Urinary bladder (tissue), 4 donors: Measurements from ENCODE around the gene ADAMTS14. TPM values are rescaled to one million over a fixed set of nuclear protein-coding genes. Genes with fewer than 3 reads are reported as not detected.
"Not testable (repeated sequence)": the region's sequence is repeated elsewhere in the genome, so short reads cannot be mapped to it uniquely, and the experiment has no call there.

Experiments
- DNase-seq: peaks from one replicate; pipeline ENCODE4 v3.0.0-alpha.2; 2015; ENCODE audit errors: extremely low spot score
- H3K27ac ChIP-seq: one replicate; pipeline ENCODE4 v1.5.1; 2013; ENCODE audit warnings: low read depth, mild to moderate bottlenecking, moderate library complexity
- H3K36me3 ChIP-seq: one replicate; pipeline ENCODE4 v1.6.1; 2013; ENCODE audit warnings: mild to moderate bottlenecking, moderate library complexity; ENCODE audit not compliant: insufficient read depth
- H3K4me1 ChIP-seq: one replicate; pipeline ENCODE4 v1.6.1; 2013; ENCODE audit warnings: mild to moderate bottlenecking, moderate library complexity; ENCODE audit not compliant: insufficient read depth
- H3K4me3 ChIP-seq: one replicate; pipeline ENCODE4 v1.5.1; 2013; ENCODE audit warnings: low read depth, low read length
- WGBS: extraction: QIAGEN DNeasy Blood & Tissue Kit; methylation state at CpG from one replicate; pipeline ENCODE4 v1.1.7; 2013; 5-methylcytosine and 5-hydroxymethylcytosine counted together
- polyA plus RNA-seq: library from polyadenylated mRNA; stranded (reverse); fragments of 200-250 nt; gene quantifications from one replicate; pipeline ENCODE4 v1.2.3, GENCODE V29; 2013
- total RNA-seq: library from RNA; depleted of rRNA; stranded (reverse); fragments of >200 nt; gene quantifications from one replicate; pipeline ENCODE4 v1.2.3, GENCODE V29; 2014
- donor health status: healthy with polysubstance abuse.
- donor health status: healthy.

ADAMTS14 gene
- total and polyA plus RNA-seq, 2 donors = 0.46 to 13.7 TPM

- H3K4me1 ChIP-seq, H3K4me3 ChIP-seq, H3K27ac ChIP-seq, DNase-seq, H3K36me3 ChIP-seq: not testable (repeated sequence)
- 82% methylated on average over 10 of the region's 10 CpGs for WGBS
Measured at GRCh38 chr10:70663458-70664409, 8.6 kb upstream of the ADAMTS14 start.

DNA sequence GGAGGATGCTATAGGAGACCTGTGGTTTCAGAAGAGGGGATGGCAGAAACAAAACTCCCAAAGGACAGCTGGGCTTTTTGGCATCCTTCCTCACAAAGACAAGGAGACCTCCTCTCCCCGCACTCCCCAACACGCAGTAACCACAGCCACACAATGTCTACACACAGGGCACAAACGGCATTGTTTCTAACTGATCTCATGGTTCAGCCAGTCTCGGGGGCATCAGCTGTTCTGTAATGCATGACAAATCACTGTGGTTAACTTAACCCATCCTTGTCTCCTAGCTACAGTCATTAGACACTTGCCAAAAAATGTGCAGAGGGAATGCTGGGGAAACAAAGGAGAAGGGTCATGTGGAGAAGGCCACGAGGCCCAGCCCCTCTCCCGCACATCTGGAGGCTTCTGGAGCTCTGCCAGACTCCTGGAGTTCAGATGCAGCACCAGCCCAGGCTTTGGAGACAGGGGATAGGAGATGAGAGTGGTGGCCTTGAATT lies 7.6 kb upstream of the ADAMTS14 start:
- DNase-seq = no peak
- WGBS = 31% methylated on average over 6 of the region's 6 CpGs
- H3K27ac ChIP-seq = no peak overlapping the region

GRCh38 chr10:70666960-70667798 lies 5.1 kb upstream of the ADAMTS14 start:
- DNase-seq = no peak
- Histone ChIP-seq H3K4me1 (no peaks in the 10 kb centered on the region), H3K4me3 (no peak overlapping the region), H3K36me3 (no peaks in the 10 kb centered on the region), H3K27ac (no peak overlapping the region)
- 86% methylated on average over 7 of the region's 7 CpGs for WGBS

More for the DNA sequence above, 7.6 kb upstream of the ADAMTS14 start:
- H3K4me3 ChIP-seq = no peak overlapping the region
- no peaks in the 10 kb centered on the region for H3K4me1 ChIP-seq
- H3K36me3 ChIP-seq = no peaks in the 10 kb centered on the region

- not testable (repeated sequence) for H3K27ac ChIP-seq, DNase-seq, H3K4me1 ChIP-seq, H3K36me3 ChIP-seq, H3K4me3 ChIP-seq
- WGBS = 92% methylated on average over 6 of the region's 6 CpGs
Measured at GRCh38 chr10:70667818-70668217, 4.5 kb upstream of the ADAMTS14 start.

DNA sequence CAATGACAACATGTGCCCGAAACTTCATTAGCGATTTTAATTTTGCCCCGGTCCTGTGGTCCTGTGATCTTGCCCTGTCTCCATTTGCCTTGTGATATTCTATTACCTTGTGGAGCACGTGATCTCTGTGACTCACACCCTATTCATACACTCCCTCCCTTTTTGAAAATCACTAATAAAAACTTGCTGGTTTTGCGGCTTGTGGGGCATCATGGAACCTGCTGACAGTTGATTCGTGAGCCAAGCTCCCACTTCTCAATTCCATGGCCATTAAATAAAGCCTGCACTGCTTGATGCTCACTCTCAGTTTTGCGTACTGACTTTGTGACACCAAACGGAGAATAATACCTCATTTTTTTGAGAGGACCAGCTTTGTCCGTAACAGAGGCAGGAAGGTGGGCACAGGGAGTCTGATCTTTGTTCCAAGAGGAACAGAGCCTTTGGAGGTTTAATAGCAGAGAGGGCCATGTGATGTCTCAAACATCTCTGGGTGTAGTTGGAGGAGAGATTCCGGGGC lies 3.8 kb upstream of the ADAMTS14 start:
- no peaks in the 10 kb centered on the region for H3K4me1 ChIP-seq
- whole genome bisulfite sequencing = 92% methylated on average over 10 of the region's 10 CpGs
- H3K36me3 ChIP-seq = no peaks in the 10 kb centered on the region
- DNase-seq = no peak
- H3K4me3 ChIP-seq = no peak overlapping the region
- no peak overlapping the region for H3K27ac ChIP-seq

DNA sequence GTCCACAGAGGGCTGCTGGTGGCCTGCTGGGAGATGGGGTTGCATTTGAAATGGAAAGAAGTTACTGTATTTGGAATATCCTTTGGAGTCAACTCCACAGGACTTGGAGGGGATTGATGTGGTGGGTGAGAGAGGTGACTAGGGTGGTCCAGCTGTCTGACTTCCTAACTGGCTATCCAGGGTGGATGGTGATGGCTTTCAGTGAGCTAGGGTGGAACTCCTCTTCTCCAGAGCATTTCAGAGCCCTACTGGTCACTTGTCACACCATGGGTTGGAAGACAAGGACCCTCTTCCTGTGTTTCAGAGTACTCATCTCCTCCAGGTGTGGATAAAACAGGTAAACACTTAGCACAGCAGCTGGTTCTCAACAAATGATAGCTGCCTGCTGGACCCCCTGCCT lies 3.3 kb upstream of the ADAMTS14 start:
- DNase-seq = no peak
- Histone ChIP-seq H3K27ac (no peak overlapping the region), H3K4me3 (no peak overlapping the region), H3K36me3 (no peaks in the 10 kb centered on the region), H3K4me1 (no peaks in the 10 kb centered on the region)

- no peak overlapping the region for H3K27ac ChIP-seq
- no peak overlapping the region for H3K4me3 ChIP-seq
- DNase-seq = no peak
- no peaks in the 10 kb centered on the region for H3K4me1 ChIP-seq
- no peaks in the 10 kb centered on the region for H3K36me3 ChIP-seq
- 88% methylated on average over 7 of the region's 7 CpGs for WGBS
Measured at GRCh38 chr10:70669732-70670317, 2.5 kb upstream of the ADAMTS14 start.

DNA sequence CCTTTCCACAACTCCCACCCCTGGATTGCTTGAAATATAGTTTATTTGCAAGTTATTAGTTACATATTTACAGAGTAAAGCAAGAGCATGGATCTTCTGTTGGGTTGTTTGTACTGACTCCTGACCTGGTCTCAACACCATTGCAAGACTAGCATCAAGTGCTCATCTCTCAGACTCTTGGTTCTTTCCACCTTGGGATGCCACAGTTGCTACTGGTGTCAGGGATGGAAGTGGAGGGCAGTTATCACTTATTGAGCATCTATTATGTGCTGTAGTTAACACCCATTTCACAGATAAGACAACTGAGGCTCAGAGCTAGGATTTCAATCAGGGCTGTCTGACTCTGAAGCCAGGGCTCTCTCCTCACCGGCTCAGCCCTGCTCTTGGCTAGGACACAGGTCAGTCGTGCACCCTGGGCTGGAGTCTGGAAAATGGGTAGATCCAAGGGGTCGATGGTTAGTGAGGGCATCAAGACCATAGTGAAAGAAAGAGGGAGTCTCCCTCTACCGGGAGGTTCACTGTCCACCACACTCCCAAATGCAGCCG lies 614 bp upstream of the ADAMTS14 start:
- WGBS = 17% methylated on average over 5 of the region's 5 CpGs
- no peaks in the 10 kb centered on the region for H3K4me1 ChIP-seq
- H3K27ac ChIP-seq = no peak overlapping the region
- no peaks in the 10 kb centered on the region for H3K36me3 ChIP-seq
- DNase-seq = no peak
- peak overlapping the region; percentile 45 for H3K4me3 ChIP-seq

GRCh38 chr10:70673043-70673928 lies 980 bp downstream of the ADAMTS14 start:
- peak overlapping the region; percentile 45 for H3K4me3 ChIP-seq
- peak overlapping the region; percentile 14 for H3K27ac ChIP-seq
- H3K4me1 ChIP-seq = no peaks in the 10 kb centered on the region
- DNase-seq = no peak
- no peaks in the 10 kb centered on the region for H3K36me3 ChIP-seq
- WGBS = 34% methylated on average over 14 of the region's 14 CpGs

DNA sequence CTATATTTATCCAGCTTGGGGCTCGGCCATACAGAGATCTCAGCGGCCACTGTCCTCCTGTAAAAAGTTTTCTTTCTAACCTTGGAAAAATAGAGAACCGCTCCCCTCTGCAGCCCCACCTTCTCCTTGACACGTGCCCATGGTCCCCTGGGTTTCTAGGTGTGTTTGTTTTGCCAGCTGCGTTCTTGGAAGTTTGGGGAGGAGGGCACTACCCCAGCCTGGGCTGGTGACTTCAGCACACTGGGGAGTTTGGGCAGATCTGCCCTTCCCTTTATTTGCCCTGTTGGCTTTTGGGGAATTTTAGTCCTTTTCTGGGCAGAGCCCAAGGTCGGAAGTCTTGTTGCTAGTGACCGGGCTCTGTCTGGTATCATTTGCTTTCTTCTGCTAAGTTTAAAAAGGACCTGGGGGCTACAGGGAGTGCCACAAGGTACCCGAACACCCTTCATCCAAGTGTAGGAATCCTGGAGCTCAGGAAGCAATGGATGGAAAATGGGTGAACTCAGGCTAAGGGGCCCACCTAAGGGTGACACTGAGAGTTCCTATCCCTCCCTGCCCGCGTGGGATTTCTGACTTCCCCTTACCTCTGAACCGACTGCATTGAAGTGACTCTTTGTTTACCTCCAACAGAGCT lies 1.7 kb downstream of the ADAMTS14 start:
- no peak overlapping the region for H3K27ac ChIP-seq
- 54% methylated on average over 11 of the region's 11 CpGs for WGBS
- no peaks in the 10 kb centered on the region for H3K4me1 ChIP-seq
- H3K4me3 ChIP-seq = no peak overlapping the region
- no peaks in the 10 kb centered on the region for H3K36me3 ChIP-seq
- DNase-seq = no peak

DNA sequence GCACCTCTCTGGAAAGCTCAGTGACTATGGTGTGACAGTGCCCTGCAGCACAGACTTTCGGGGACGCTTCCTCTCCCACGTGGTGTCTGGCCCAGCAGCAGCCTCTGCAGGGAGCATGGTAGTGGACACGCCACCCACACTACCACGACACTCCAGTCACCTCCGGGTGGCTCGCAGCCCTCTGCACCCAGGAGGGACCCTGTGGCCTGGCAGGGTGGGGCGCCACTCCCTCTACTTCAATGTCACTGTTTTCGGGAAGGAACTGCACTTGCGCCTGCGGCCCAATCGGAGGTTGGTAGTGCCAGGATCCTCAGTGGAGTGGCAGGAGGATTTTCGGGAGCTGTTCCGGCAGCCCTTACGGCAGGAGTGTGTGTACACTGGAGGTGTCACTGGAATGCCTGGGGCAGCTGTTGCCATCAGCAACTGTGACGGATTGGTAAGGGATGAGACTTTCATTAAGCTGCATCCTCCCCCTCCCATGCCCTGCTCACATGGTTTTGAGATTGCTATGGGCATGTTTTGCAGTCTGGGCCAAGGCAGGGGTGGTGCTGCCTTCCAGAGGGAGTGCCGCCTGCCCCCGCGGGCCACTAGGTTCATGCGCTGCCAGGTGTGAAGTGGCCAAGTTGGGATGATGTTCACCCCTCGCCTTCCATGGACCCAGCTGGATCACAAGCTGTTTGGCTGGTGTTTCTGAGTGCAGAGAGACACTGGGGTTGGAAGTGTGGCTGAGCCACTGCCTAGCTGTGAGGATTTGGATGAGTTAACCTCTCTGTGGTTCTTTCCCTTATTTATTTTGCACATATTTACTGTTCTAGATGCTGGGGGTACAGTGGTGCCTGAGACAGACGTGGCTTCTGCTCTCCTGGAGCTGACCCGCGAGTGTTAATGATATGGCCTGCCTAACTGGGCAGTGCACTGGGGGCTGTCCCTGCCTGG lies 2.5 kb downstream of the ADAMTS14 start:
- H3K36me3 ChIP-seq = no peaks in the 10 kb centered on the region
- H3K27ac ChIP-seq = no peak overlapping the region
- H3K4me3 ChIP-seq = no peak overlapping the region
- no peak for DNase-seq
- H3K4me1 ChIP-seq = no peaks in the 10 kb centered on the region
- WGBS = 83% methylated on average over 24 of the region's 24 CpGs
